ENCODE measurements around the gene RPS6KB2. TPM values are rescaled to one million over a fixed set of nuclear protein-coding genes. Genes with fewer than 3 reads are reported as not detected.
A peak's percentile ranks its signal among the peaks of the same experiment; 100 is the strongest.

RPS6KB2 gene
- total and polyA plus RNA-seq, 9 of the 15 experiments (the other 6 are each of a cell fraction or from before 2014, with no cell fraction given) = 0.42 to 122 (median 82.6) TPM

DNA sequence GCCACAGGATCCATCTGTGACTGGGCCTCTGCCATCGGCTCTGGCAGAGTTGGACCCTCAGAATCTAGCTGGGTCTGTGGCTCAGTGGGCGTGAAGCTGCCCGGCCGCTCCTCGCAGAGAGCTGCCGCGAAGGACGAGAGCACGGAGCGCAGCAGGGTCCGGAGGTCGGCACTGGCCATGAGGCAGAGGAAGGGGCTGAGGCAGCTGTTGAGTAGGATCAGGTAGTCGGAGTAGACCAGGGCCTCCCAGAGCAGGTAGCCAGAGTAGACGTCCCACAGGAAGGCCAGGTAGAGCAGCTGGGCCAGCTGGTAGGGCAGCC, 23.3 kb downstream of the RPS6KB2 start:
- in situ Hi-C loops (cut with MboI) (no loop called here), intact Hi-C loops (cut with micrococcal nuclease) (no loop called here)
- no TSS peak for BruUV-seq (replicated peaks)
- Histone ChIP-seq H3K9ac (ENCODE audit: insufficient read depth in 1 of 2, low read depth in 2 of 2, low read length in 2 of 2) (peak overlapping the region in 1 of 2 experiments; percentile 73; a peak in 1 of 4 replicates), H4K20me1 (replicated peaks; ENCODE audit: control insufficient read depth, insufficient read depth, low read length) (no peaks in the 10 kb centered on the region), H3K79me2 (ENCODE audit: control insufficient read depth, insufficient read depth, low read length) (no peaks in the 10 kb centered on the region), H3K4me2 (ENCODE audit: insufficient read depth, low read length) (no peak overlapping the region), H3K4me1 (replicated peaks in 1 of 2; ENCODE audit: control insufficient read depth in 2 of 2, insufficient read depth in 2 of 2, low read length in 2 of 2) (peaks cover 0 to 39% of the 10 kb centered on the region in 2 experiments; a peak in 2 of 5 replicates), H3K27me3 (ENCODE audit: control insufficient read depth in 2 of 2, insufficient read depth in 2 of 2, low read length in 2 of 2) (no peaks in the 10 kb centered on the region), H3K9me1 (ENCODE audit: control insufficient read depth, insufficient read depth, low read length) (no peaks in the 10 kb centered on the region), H3K27ac (ENCODE audit: extremely low read depth, low read depth, low read length) (no peak overlapping the region), H3K9me3 (replicated peaks; ENCODE audit: control insufficient read depth, insufficient read depth, low read depth, low read length) (no peaks in the 10 kb centered on the region), H3K4me3 (no peak overlapping the region), H2AFZ (ENCODE audit: low read depth, low read length) (no peak overlapping the region), H3K36me3 (ENCODE audit: control insufficient read depth, insufficient read depth, low read length) (no peaks in the 10 kb centered on the region)
- WGBS (ENCODE audit: insufficient coverage, low coverage, missing lambda C conversion rate) = 78% methylated on average over 12 of the region's 14 CpGs
- ATAC-seq = no peak
- FAIRE-seq = no peak
- CTCF ChIA-PET (ENCODE audit: low intra/inter-chr PET ratio) = no interaction called here
- TF ChIP-seq MTA1 (IDR thresholded peaks at IDR 0.05; ENCODE audit: borderline replicate concordance) = no peak
- no peak for TF ChIP-seq PHB (CRISPR knock-in tag; IDR thresholded peaks at IDR 0.05)
- TF ChIP-seq CCNT2 (IDR thresholded peaks at IDR 0.05; ENCODE audit: borderline replicate concordance, extremely low read depth, insufficient read length, low read depth, low read length) = no peak
- no peak for TF ChIP-seq PURB (CRISPR knock-in tag; IDR thresholded peaks at IDR 0.05; ENCODE audit: low read depth)
- POLR2A ChIA-PET = interaction anchor here (0.6 to 1.5 kb wide), 4 partner anchors 9 to 12 kb away, joined by 3 to 6 read pairs (median 4); no protein-coding TSS in a partner anchor
- no peak for DNase-seq (ENCODE audit: extremely low read depth in 1 of 4, low spot score in 3 of 4)

DNA sequence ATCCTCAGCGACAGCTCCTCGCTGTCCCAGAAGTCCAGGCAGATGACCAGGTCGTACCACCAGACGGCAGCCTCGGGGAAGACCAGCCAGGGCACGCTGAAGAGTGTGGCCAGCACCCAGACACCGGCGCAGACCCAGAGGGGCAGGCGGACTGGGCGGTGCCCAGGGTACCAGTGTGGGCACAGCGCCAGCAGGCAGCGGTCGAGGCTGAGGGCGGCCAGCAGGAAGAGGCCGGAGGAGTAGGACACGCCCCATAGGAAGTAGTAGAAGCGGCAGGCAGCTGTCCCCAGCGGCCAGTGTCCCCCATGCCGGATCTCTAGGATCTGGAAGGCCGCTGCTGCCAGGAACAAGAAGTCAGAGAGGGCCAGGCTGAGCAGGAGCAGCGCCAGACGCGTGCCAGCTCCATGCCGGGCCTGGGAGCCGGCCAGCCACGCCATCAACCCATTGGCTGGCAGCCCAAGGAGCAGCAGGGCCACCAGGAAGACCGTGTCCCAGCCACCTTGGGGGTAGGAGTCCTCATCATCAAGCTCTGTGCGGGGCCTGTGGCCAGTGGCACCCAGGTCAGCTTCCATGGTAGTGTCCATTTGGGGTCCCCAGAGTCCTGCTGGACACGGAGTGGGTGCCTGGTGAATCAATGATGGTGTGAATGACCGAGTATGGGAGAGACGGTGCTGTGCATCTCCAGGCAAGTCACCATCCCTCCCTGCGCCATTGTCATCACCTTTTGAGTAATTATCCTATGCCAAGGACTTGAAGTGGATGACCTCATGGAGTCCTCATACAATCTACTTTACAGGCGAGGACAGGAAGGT, 24.1 kb downstream of the RPS6KB2 start, which contains the start of gene GPR152:
GPR152 (minus strand) TSS at position 589 of the 812 bp plus-strand sequence; CDS start at position 584, 5 bp downstream.
- WGBS (ENCODE audit: insufficient coverage, low coverage, missing lambda C conversion rate) = 67% methylated on average over 17 of the region's 33 CpGs
- no peak for TF ChIP-seq OTX1 (CRISPR knock-in tag; IDR thresholded peaks at IDR 0.05)
- TF ChIP-seq, protein P1, sequence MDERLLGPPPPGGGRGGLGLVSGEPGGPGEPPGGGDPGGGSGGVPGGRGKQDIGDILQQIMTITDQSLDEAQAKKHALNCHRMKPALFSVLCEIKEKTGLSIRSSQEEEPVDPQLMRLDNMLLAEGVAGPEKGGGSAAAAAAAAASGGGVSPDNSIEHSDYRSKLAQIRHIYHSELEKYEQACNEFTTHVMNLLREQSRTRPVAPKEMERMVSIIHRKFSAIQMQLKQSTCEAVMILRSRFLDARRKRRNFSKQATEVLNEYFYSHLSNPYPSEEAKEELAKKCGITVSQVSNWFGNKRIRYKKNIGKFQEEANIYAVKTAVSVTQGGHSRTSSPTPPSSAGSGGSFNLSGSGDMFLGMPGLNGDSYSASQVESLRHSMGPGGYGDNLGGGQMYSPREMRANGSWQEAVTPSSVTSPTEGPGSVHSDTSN (CRISPR knock-in tag; IDR thresholded peaks at IDR 0.05; ENCODE audit: low read depth) = no peak
- TF ChIP-seq, protein P1 (tag; conservative IDR thresholded peaks at IDR 0.05; ENCODE audit: low read depth) = 0 out of 2 replicates have a peak, but pooled peaks have one; percentile 13
- no peak for TF ChIP-seq CGGBP1 (CRISPR knock-in tag; IDR thresholded peaks at IDR 0.05)
- TF ChIP-seq, protein P2, sequence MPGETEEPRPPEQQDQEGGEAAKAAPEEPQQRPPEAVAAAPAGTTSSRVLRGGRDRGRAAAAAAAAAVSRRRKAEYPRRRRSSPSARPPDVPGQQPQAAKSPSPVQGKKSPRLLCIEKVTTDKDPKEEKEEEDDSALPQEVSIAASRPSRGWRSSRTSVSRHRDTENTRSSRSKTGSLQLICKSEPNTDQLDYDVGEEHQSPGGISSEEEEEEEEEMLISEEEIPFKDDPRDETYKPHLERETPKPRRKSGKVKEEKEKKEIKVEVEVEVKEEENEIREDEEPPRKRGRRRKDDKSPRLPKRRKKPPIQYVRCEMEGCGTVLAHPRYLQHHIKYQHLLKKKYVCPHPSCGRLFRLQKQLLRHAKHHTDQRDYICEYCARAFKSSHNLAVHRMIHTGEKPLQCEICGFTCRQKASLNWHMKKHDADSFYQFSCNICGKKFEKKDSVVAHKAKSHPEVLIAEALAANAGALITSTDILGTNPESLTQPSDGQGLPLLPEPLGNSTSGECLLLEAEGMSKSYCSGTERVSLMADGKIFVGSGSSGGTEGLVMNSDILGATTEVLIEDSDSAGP (CRISPR knock-in tag; IDR thresholded peaks at IDR 0.05) = no peak
- TF ChIP-seq PCBP2 (IDR thresholded peaks at IDR 0.05; ENCODE audit: low read depth, low read length, poor library complexity, severe bottlenecking) = no peak

More for the DNA sequence above, 24.1 kb downstream of the RPS6KB2 start, which contains the start of gene GPR152:
- Histone ChIP-seq H3K9ac (ENCODE audit: insufficient read depth in 1 of 2, low read depth in 2 of 2, low read length in 2 of 2) (peak within 1 kb of the TSS in 1 of 2 experiments; percentile 73; a peak in 2 of 4 replicates), H3K9me3 (replicated peaks; ENCODE audit: control insufficient read depth, insufficient read depth, low read depth, low read length) (no peaks in the 10 kb centered on the region), H2AFZ (ENCODE audit: low read depth, low read length) (peak within 1 kb of the TSS; percentile 58), H3K4me2 (ENCODE audit: insufficient read depth, low read length) (no peak within 1 kb of the TSS), H3K36me3 (ENCODE audit: control insufficient read depth, insufficient read depth, low read length) (no peaks in the 10 kb centered on the region), H4K20me1 (replicated peaks; ENCODE audit: control insufficient read depth, insufficient read depth, low read length) (no peaks in the 10 kb centered on the region), H3K9me1 (ENCODE audit: control insufficient read depth, insufficient read depth, low read length) (no peaks in the 10 kb centered on the region), H3K79me2 (ENCODE audit: control insufficient read depth, insufficient read depth, low read length) (no peaks in the 10 kb centered on the region), H3K27me3 (ENCODE audit: control insufficient read depth in 2 of 2, insufficient read depth in 2 of 2, low read length in 2 of 2) (no peaks in the 10 kb centered on the region), H3K4me1 (replicated peaks in 1 of 2; ENCODE audit: control insufficient read depth in 2 of 2, insufficient read depth in 2 of 2, low read length in 2 of 2) (peaks cover 0 to 40% of the 10 kb centered on the region in 2 experiments; a peak in 2 of 5 replicates), H3K4me3 (no peak within 1 kb of the TSS), H3K27ac (ENCODE audit: extremely low read depth, low read depth, low read length) (no peak within 1 kb of the TSS)
- POLR2A ChIA-PET = interaction anchor here (0.6 to 1.5 kb wide), 3 partner anchors 11 to 12 kb away, joined by 3 to 6 read pairs (median 4); no protein-coding TSS in a partner anchor
- no peak for DNase-seq (ENCODE audit: extremely low read depth in 1 of 4, low spot score in 3 of 4)
- FAIRE-seq = no peak
- BruUV-seq (replicated peaks) = no TSS peak
- in situ Hi-C loops (cut with MboI) (no loop called here), intact Hi-C loops (cut with micrococcal nuclease) (no loop called here)
- CTCF ChIA-PET (ENCODE audit: low intra/inter-chr PET ratio) = no interaction called here
- ATAC-seq = peak; percentile 25; the same call in 1 of the 3 replicates

All from K562 (cell line).